Thyroid gland (tissue), 4 donors: ENCODE data around the gene PDE4B.

Experiments
- POLR2A ChIP-seq, 2 donors: fragments of 450-650 bp; IDR thresholded peaks; one replicate each; pipeline ENCODE4 v1.6.1; 2017; ENCODE audit warnings: antibody characterized with exemption in 2 of 2, mild to moderate bottlenecking in 2 of 2, moderate library complexity in 1 of 2
- TF ChIP-seq, protein P1 (sequence below), 6 experiments: fragments of 200-600 bp in 3 of 6; fragments of 450-650 bp in 3 of 6; sonication (generic) in 3 of 6; IDR thresholded peaks; one replicate each; pipeline ENCODE4 v1.5.1; 2016 to 2019; ENCODE audit warnings: antibody characterized with exemption in 6 of 6, mild to moderate bottlenecking in 2 of 6, inconsistent platforms in 1 of 6, moderate library complexity in 1 of 6

DNA sequence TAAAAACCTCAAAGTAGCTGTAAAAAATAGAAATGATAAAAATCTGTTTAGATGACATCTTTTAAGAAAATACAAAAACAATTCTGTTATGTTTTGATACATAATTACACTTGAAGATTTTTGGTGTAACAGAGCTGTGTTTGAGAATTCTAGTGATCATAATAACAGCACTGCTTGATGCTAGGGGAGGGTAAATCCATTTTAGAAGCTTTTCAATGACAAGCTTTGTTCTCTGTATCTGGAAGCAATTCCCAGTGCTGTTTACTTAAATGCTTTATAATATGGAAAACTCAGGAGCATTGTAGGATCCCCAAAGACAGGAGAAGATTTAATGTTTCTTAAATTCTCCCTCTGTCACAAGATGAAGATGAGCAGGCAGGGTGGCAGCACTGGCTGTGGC, 359.3 kb downstream of the PDE4B start:
- TF ChIP-seq, protein P1, sequence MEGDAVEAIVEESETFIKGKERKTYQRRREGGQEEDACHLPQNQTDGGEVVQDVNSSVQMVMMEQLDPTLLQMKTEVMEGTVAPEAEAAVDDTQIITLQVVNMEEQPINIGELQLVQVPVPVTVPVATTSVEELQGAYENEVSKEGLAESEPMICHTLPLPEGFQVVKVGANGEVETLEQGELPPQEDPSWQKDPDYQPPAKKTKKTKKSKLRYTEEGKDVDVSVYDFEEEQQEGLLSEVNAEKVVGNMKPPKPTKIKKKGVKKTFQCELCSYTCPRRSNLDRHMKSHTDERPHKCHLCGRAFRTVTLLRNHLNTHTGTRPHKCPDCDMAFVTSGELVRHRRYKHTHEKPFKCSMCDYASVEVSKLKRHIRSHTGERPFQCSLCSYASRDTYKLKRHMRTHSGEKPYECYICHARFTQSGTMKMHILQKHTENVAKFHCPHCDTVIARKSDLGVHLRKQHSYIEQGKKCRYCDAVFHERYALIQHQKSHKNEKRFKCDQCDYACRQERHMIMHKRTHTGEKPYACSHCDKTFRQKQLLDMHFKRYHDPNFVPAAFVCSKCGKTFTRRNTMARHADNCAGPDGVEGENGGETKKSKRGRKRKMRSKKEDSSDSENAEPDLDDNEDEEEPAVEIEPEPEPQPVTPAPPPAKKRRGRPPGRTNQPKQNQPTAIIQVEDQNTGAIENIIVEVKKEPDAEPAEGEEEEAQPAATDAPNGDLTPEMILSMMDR (IDR thresholded peaks at IDR 0.05), result no peak
- no peak for TF ChIP-seq POLR2A (IDR thresholded peaks at IDR 0.05)
